ENCODE results near the gene MUC13.
A peak's percentile ranks its signal among the peaks of the same experiment; 100 is the strongest.

DNA sequence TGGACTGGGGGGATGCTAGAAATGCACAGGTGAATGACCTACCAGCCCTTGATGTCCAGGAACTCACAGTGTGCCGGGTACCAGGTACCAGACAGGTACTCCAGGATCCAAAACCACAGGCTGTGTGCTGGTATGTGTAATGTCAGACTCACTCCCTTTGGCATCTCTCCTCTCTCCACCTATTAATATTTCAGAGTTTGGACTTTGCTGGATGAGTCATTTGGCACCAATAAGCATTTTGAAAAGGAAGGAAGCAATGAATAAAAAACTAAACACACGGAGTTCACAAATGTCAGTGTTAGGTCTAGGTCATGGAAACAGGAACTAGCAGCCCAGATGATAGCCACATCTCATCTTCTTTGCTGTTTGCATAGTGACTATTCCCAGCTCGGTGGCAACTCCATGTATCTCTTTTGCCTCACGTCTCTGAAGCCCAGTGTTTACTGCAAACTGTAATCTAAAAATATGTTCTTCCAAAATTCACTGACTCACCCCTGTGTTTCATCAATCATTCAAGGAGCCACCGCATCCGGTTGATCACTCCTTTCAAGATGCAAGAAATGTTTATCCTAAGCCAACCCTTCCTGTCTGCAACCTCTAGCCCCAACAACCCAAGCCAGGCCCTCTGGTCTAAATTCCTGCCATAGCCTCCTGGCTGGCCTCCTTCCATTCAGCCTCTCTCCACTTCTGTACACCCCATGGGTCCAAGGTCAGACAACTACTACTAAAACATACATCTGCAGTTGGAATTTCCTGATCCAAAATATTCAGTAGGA is 55.8 kb downstream of the MUC13 start:
- TF ChIP-seq POLR2AphosphoS5 (IDR thresholded peaks at IDR 0.05): peak; percentile 84
- TF ChIP-seq, protein P1, sequence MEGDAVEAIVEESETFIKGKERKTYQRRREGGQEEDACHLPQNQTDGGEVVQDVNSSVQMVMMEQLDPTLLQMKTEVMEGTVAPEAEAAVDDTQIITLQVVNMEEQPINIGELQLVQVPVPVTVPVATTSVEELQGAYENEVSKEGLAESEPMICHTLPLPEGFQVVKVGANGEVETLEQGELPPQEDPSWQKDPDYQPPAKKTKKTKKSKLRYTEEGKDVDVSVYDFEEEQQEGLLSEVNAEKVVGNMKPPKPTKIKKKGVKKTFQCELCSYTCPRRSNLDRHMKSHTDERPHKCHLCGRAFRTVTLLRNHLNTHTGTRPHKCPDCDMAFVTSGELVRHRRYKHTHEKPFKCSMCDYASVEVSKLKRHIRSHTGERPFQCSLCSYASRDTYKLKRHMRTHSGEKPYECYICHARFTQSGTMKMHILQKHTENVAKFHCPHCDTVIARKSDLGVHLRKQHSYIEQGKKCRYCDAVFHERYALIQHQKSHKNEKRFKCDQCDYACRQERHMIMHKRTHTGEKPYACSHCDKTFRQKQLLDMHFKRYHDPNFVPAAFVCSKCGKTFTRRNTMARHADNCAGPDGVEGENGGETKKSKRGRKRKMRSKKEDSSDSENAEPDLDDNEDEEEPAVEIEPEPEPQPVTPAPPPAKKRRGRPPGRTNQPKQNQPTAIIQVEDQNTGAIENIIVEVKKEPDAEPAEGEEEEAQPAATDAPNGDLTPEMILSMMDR (IDR thresholded peaks at IDR 0.05): no peak
- TF ChIP-seq POLR2A (IDR thresholded peaks at IDR 0.05): no peak
